Stimulated activated effector memory CD8-positive, alpha-beta T cell treated with anti-CD3 and anti-CD28 coated beads, Interleukin-12 subunit alpha, Interleukin-12 subunit beta, amount 100 ng/mL, for 72 hours (primary cell): ENCODE data around the gene FBP1.

Source experiments
- ATAC-seq: fragments of 150-1000 bp; cut with Tn5 transposase; 2 replicates; pipeline ENCODE4 v1.10.0; 2021
- DNase-seq, 2 donors: peaks; one replicate each; pipeline ENCODE4 v3.0.0; 2021 to 2022; ENCODE audit warnings: low spot score in 2 of 2
- H3K27ac Mint-ChIP-seq: one replicate; pipeline ENCODE4 v1.8.0; 2022; ENCODE audit warnings: mild to moderate bottlenecking, mixed read lengths
- H3K36me3 Mint-ChIP-seq: one replicate; pipeline ENCODE4 v1.8.0; 2022; ENCODE audit warnings: mild to moderate bottlenecking, mixed read lengths
- H3K4me1 Mint-ChIP-seq: one replicate; pipeline ENCODE4 v1.8.0; 2022; ENCODE audit warnings: mixed read lengths
- H3K4me3 Mint-ChIP-seq: one replicate; pipeline ENCODE4 v1.8.0; 2022; ENCODE audit warnings: mild to moderate bottlenecking, mixed read lengths
- H3K9me3 Mint-ChIP-seq: one replicate; pipeline ENCODE4 v1.8.0; 2022; ENCODE audit warnings: mixed read lengths

FBP1 gene

DNA sequence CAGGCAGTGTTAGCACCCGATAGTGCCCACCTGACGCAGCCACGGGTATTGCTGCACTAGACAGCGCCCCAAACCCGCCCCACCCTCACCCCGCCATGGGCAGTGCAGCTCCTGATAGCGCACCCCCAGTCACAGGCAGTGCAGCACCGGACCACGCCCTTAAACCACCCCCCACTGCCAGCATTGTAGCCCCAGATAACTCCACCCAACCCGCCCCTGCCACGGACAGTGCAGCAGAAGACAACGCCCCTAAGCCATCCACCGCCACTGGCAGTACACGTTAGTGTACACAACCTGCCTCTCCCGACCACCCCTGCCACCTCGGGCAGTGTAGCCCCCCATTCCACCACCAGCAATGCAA, 85.3 kb downstream of the FBP1 start:
- no peak overlapping the region for H3K4me3 Mint-ChIP-seq

More for the DNA sequence above, 85.3 kb downstream of the FBP1 start:
- ATAC-seq (peak; percentile 36), DNase-seq (no peak)
- Mint-ChIP-seq H3K36me3 (no peaks in the 10 kb centered on the region), H3K4me1 (no peaks in the 10 kb centered on the region), H3K27ac (no peak overlapping the region), H3K9me3 (no peaks in the 10 kb centered on the region)
